T1000 (cell line): ENCODE measurements around the gene MEF2D.

Source experiments
- DNase-seq: peaks from one replicate; lab custom pipeline; 2025; ENCODE audit warnings: mixed read lengths; lab: John Stamatoyannopoulos, UW

The MEF2D gene

GRCh38 chr1:156500543-156500792 is at the start of gene MEF2D:
TSS of gene MEF2D (minus strand) at chr1:156500775. CDS start at chr1:156483292, 17,483 bp downstream.
- no peak for DNase-seq

GRCh38 chr1:156550346-156550745 is 49.8 kb upstream of the MEF2D start:
- no peak for DNase-seq

- no peak for DNase-seq
These were observed 49.3 kb upstream of the MEF2D start for GRCh38 chr1:156549831-156550230.

- no peak for DNase-seq
These were observed 48.8 kb upstream of the MEF2D start for GRCh38 chr1:156549390-156549789.

- DNase-seq = no peak
These were observed 47.4 kb upstream of the MEF2D start for GRCh38 chr1:156547982-156548381.

- no peak for DNase-seq
These were observed 46.9 kb upstream of the MEF2D start for GRCh38 chr1:156547434-156547833.

GRCh38 chr1:156546267-156546666 is 45.7 kb upstream of the MEF2D start:
- DNase-seq = no peak

GRCh38 chr1:156544592-156545102 is 44.1 kb upstream of the MEF2D start:
- DNase-seq = no peak

GRCh38 chr1:156543066-156543465 is 42.5 kb upstream of the MEF2D start:
- DNase-seq = no peak

GRCh38 chr1:156540955-156541354 is 40.4 kb upstream of the MEF2D start:
- no peak for DNase-seq

GRCh38 chr1:156539818-156540355 is 39.3 kb upstream of the MEF2D start:
- DNase-seq = no peak

- no peak for DNase-seq
These were observed 38.3 kb upstream of the MEF2D start for GRCh38 chr1:156538711-156539440.

GRCh38 chr1:156537027-156537426 is 36.5 kb upstream of the MEF2D start:
- no peak for DNase-seq

- no peak for DNase-seq
These were observed 34.0 kb upstream of the MEF2D start for GRCh38 chr1:156534424-156535060.

- DNase-seq = no peak
These were observed 33.1 kb upstream of the MEF2D start for GRCh38 chr1:156533568-156534220.

- DNase-seq = no peak
These were observed 31.8 kb upstream of the MEF2D start for GRCh38 chr1:156532374-156532773.

GRCh38 chr1:156530006-156530405 is 29.4 kb upstream of the MEF2D start:
- DNase-seq = no peak

- DNase-seq = no peak
These were observed 28.4 kb upstream of the MEF2D start for GRCh38 chr1:156528875-156529425.

- no peak for DNase-seq
These were observed 27.7 kb upstream of the MEF2D start for GRCh38 chr1:156528231-156528630.

GRCh38 chr1:156527584-156527983 is 27.0 kb upstream of the MEF2D start:
- DNase-seq = no peak

- no peak for DNase-seq
These were observed 25.4 kb upstream of the MEF2D start for GRCh38 chr1:156525856-156526489.

GRCh38 chr1:156525071-156525501 is 24.5 kb upstream of the MEF2D start:
- DNase-seq = no peak
